Testis (tissue), 3 donors: Measurements from ENCODE around the gene SELENOH. TPM values are rescaled to one million over a fixed set of nuclear protein-coding genes. Genes with fewer than 3 reads are reported as not detected.
A peak's percentile ranks its signal among the peaks of the same experiment; 100 is the strongest.

Source experiments
- DNase-seq: peaks from one replicate; pipeline ENCODE4 v3.0.0-alpha.2; 2019
- H3K27ac ChIP-seq, 2 donors: fragments of 200-600 bp; sonication (generic); one replicate each; pipeline ENCODE4 v1.5.1; 2019
- H3K27me3 ChIP-seq: fragments of 200-600 bp; sonication (generic); one replicate; pipeline ENCODE4 v1.5.1; 2019
- H3K36me3 ChIP-seq: fragments of 200-600 bp; sonication (generic); one replicate; pipeline ENCODE4 v1.5.1; 2017; ENCODE audit warnings: low read depth; ENCODE audit errors: missing control alignments
- H3K4me1 ChIP-seq: fragments of 200-600 bp; sonication (generic); one replicate; pipeline ENCODE4 v1.5.1; 2019
- H3K4me3 ChIP-seq, 2 donors: fragments of 200-600 bp; sonication (generic); one replicate each; pipeline ENCODE4 v1.5.1; 2017 to 2019
- H3K9me3 ChIP-seq: fragments of 200-600 bp; sonication (generic); one replicate; pipeline ENCODE4 v1.5.1; 2017
- CTCF ChIP-seq, 3 experiments: fragments of 450-650 bp in 2 of 3; fragments of 200-600 bp in 1 of 3; sonication (generic) in 1 of 3; IDR thresholded peaks; one replicate each; pipeline ENCODE4 v1.5.1; 2016 to 2019; ENCODE audit warnings: antibody characterized with exemption in 3 of 3, mild to moderate bottlenecking in 2 of 3, moderate library complexity in 1 of 3
- POLR2A ChIP-seq: fragments of 450-650 bp; IDR thresholded peaks from one replicate; pipeline ENCODE4 v1.6.1; 2017; ENCODE audit warnings: antibody characterized with exemption, mild to moderate bottlenecking, moderate library complexity
- WGBS, 2 donors: methylation state at CpG; one replicate each; pipeline ENCODE4 v1.1.5; 2018; 5-methylcytosine and 5-hydroxymethylcytosine counted together
- intact Hi-C: fragments of 100-400 bp; cut with DNase I; formaldehyde crosslinking; loops from one replicate; pipeline ENCODE4 v1.15.1; 2023; ENCODE audit warnings: low total_unique reads
- polyA plus RNA-seq: library from polyadenylated mRNA; stranded (reverse); fragments of 350-450 nt; fragmentation: Illumina TruSeq; extraction: RNeasy Lipid Tissue Mini Kit (QIAGEN cat#74804); gene quantifications from one replicate; pipeline ENCODE4 v1.2.3, GENCODE V29; 2014; ENCODE audit warnings: low read depth, low replicate concordance; ENCODE audit not compliant: insufficient read depth
- total RNA-seq, 2 donors: library from RNA; depleted of rRNA; stranded (reverse); fragments of >200 nt; gene quantifications; one replicate each; pipeline ENCODE4 v1.2.3, GENCODE V29; 2016

SELENOH gene
- total and polyA plus RNA-seq, 3 donors from 2014 or later: 71.3 to 222 (median 157) TPM

GRCh38 chr11:57764021-57764420 is 22.7 kb downstream of the SELENOH start:
- no peaks in the 10 kb centered on the region for H3K36me3 ChIP-seq
- H3K4me3 ChIP-seq: peak overlapping the region; percentile 63 to 64
- no peaks in the 10 kb centered on the region for H3K9me3 ChIP-seq
- no peak for TF ChIP-seq POLR2A
- TF ChIP-seq CTCF (IDR thresholded peaks at IDR 0.05): no peak
- intact Hi-C loops: no loop called here
- WGBS, 2 donors: 31 to 48% methylated on average over 4 of the region's 4 CpGs
- peak overlapping the region; percentile 76 to 93 for H3K27ac ChIP-seq
- no peak for DNase-seq
- H3K27me3 ChIP-seq: no peaks in the 10 kb centered on the region
- peaks cover 22% of the 10 kb centered on the region for H3K4me1 ChIP-seq

GRCh38 chr11:57764566-57764965 is 23.3 kb downstream of the SELENOH start:
- Histone ChIP-seq H3K9me3 (no peaks in the 10 kb centered on the region), H3K36me3 (no peaks in the 10 kb centered on the region), H3K27me3 (no peaks in the 10 kb centered on the region), H3K4me1 (peaks cover 22% of the 10 kb centered on the region), H3K27ac (peak overlapping the region; percentile 8 to 76), H3K4me3 (peak overlapping the region in 1 of 2 donors; percentile 64)
- WGBS, 2 donors: 25 to 49% methylated on average over 2 of the region's 2 CpGs
- TF ChIP-seq CTCF (IDR thresholded peaks at IDR 0.05): no peak
- no peak for TF ChIP-seq POLR2A
- intact Hi-C loops: no loop called here
- DNase-seq: no peak

- intact Hi-C loops: no loop called here
- H3K4me1 ChIP-seq: peaks cover 22% of the 10 kb centered on the region
These were observed 23.7 kb downstream of the SELENOH start for GRCh38 chr11:57764972-57765371.

GRCh38 chr11:57770793-57771192 is 29.5 kb downstream of the SELENOH start:
- TF ChIP-seq CTCF (IDR thresholded peaks at IDR 0.05): no peak
- no peak for TF ChIP-seq POLR2A
- Histone ChIP-seq H3K4me1 (peaks cover 42% of the 10 kb centered on the region), H3K27me3 (no peaks in the 10 kb centered on the region), H3K27ac (no peak overlapping the region), H3K36me3 (no peaks in the 10 kb centered on the region), H3K9me3 (no peaks in the 10 kb centered on the region), H3K4me3 (no peak overlapping the region)
- intact Hi-C loops: no loop called here
- WGBS, 2 donors: 51 to 61% methylated on average over 1 of the region's 1 CpG
- DNase-seq: no peak

More at GRCh38 chr11:57764972-57765371, 23.7 kb downstream of the SELENOH start:
- Histone ChIP-seq H3K9me3 (no peaks in the 10 kb centered on the region), H3K27me3 (no peaks in the 10 kb centered on the region), H3K4me3 (peak overlapping the region in 1 of 2 donors; percentile 64), H3K27ac (peak overlapping the region; percentile 8 to 76), H3K36me3 (no peaks in the 10 kb centered on the region)
- TF ChIP-seq POLR2A (no peak), CTCF (IDR thresholded peaks at IDR 0.05) (no peak)
- WGBS, 2 donors: 21 to 41% methylated on average over 2 of the region's 2 CpGs
- DNase-seq: no peak

- no peaks in the 10 kb centered on the region for H3K27me3 ChIP-seq
- no peak overlapping the region for H3K27ac ChIP-seq
- 70 to 83% methylated on average over 3 of the region's 3 CpGs for WGBS, 2 donors
- peaks cover 48% of the 10 kb centered on the region for H3K4me1 ChIP-seq
- intact Hi-C loops: no loop called here
- no peak for TF ChIP-seq POLR2A
- TF ChIP-seq CTCF (IDR thresholded peaks at IDR 0.05): no peak
- H3K9me3 ChIP-seq: no peaks in the 10 kb centered on the region
- H3K4me3 ChIP-seq: no peak overlapping the region
- H3K36me3 ChIP-seq: no peaks in the 10 kb centered on the region
- no peak for DNase-seq
These were observed 30.1 kb downstream of the SELENOH start for GRCh38 chr11:57771365-57771764.
